Measurements from ENCODE around the gene CYP27C1. TPM values are rescaled to one million over a fixed set of nuclear protein-coding genes. Genes with fewer than 3 reads are reported as not detected.

CYP27C1 gene
- under 1 TPM in 3 of 4 donors, not detected in 1; 0.24 to 0.44 (median 0.37) TPM for total RNA-seq

DNA sequence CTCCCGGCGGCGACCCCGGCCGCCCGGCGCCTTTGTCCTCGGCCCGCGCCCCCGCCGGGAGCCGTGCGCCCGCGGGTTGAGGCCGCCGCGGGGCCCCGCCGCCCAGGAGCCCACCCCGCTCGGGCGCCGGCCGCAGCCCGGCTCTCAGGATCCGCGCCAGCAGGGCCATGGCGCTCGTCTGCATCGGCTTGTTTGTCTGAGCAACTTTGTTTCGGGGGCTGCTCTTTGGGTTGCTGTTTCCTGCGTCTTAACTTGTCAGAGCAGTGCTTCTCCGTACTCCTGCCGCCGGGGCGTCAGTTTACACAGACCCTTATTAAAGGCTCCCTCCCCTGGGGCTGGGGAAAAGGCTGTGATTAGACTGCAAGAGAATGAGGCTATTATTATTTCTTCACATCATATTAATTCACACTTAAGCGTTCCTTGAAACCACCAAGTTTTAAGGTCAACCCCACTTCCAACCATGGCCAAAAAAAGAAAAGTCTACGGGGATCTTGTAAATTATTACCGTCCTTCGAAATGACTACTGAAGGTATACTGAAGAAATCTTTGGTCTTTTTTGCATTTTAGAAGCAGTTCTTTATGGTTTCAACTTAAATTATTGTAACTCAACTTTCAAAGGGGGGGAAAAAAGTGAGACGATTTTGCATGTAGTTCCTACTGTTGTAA, at the start of gene CYP27C1:
TSS of gene CYP27C1 (minus strand) at position 198 of the 666 bp plus-strand sequence. CDS start at position 169, 29 bp downstream.
- DNase-seq (ENCODE audit: low spot score) (no peak), ATAC-seq (ENCODE audit: low FRiP score) (peak; percentile 40)
- TF ChIP-seq, protein P1, sequence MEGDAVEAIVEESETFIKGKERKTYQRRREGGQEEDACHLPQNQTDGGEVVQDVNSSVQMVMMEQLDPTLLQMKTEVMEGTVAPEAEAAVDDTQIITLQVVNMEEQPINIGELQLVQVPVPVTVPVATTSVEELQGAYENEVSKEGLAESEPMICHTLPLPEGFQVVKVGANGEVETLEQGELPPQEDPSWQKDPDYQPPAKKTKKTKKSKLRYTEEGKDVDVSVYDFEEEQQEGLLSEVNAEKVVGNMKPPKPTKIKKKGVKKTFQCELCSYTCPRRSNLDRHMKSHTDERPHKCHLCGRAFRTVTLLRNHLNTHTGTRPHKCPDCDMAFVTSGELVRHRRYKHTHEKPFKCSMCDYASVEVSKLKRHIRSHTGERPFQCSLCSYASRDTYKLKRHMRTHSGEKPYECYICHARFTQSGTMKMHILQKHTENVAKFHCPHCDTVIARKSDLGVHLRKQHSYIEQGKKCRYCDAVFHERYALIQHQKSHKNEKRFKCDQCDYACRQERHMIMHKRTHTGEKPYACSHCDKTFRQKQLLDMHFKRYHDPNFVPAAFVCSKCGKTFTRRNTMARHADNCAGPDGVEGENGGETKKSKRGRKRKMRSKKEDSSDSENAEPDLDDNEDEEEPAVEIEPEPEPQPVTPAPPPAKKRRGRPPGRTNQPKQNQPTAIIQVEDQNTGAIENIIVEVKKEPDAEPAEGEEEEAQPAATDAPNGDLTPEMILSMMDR (IDR thresholded peaks at IDR 0.05) = no peak

GRCh38 chr2:127261804-127262406, 41.8 kb upstream of the CYP27C1 start:
- ATAC-seq (ENCODE audit: low FRiP score) = no peak
- TF ChIP-seq, protein P1 (IDR thresholded peaks at IDR 0.05) = no peak
- DNase-seq (ENCODE audit: low spot score) = no peak

- ATAC-seq (ENCODE audit: low FRiP score) = no peak
- TF ChIP-seq, protein P1 (IDR thresholded peaks at IDR 0.05) = no peak
These were observed 39.3 kb upstream of the CYP27C1 start for GRCh38 chr2:127259355-127259754.

DNA sequence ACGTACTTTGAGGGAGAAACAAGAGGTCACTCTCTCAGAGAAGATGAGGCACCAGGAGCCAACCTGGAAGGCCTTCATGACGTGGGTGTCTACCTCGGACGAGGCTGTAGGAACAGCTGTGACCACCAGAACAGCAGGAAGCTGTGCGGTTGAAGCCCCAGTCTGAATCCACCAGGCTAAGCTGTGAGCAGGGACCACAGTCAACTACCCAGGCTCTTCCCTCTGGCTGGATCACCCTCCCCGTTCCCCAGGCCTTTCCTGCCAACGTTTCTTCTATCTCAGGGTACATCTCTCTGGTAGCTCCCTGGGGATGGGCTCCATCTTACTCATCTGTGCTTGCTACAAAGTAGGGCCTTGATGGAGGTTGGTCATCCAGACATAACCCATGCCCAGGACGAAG, 36.8 kb upstream of the CYP27C1 start:
- DNase-seq (ENCODE audit: low spot score) (no peak), ATAC-seq (ENCODE audit: low FRiP score) (no peak)
- TF ChIP-seq, protein P1 (IDR thresholded peaks at IDR 0.05) = no peak

More at GRCh38 chr2:127259355-127259754, 39.3 kb upstream of the CYP27C1 start:
- DNase-seq (ENCODE audit: low spot score) = no peak

GRCh38 chr2:127256381-127256780, 36.3 kb upstream of the CYP27C1 start:
- TF ChIP-seq, protein P1 (IDR thresholded peaks at IDR 0.05) = no peak
- no peak for DNase-seq (ENCODE audit: low spot score)
- ATAC-seq (ENCODE audit: low FRiP score) = no peak

DNA sequence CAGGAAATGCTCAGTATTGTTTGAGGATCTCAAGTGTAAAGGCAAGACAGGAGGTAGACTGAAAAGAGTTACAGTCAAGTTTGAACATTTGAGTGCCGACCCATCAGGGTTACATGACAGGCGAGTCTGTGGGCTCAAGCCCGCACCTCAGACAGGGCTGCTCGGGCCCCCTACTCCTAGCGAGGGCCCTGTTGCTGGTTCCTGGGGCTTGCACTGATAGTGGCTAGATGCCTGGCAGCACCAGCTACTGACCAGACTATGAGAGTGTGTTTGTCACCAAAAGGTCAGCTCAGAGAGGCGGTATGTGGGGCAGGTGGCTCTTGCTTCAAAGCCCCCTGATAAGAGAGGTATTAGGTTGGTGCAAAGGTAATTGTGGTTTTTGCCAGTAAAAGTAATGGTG, 35.6 kb upstream of the CYP27C1 start:
- DNase-seq (ENCODE audit: low spot score) = no peak
- TF ChIP-seq, protein P1 (IDR thresholded peaks at IDR 0.05) = no peak
- ATAC-seq (ENCODE audit: low FRiP score) = no peak

- no peak for DNase-seq (ENCODE audit: low spot score)
- no peak for ATAC-seq (ENCODE audit: low FRiP score)
- TF ChIP-seq, protein P1 (IDR thresholded peaks at IDR 0.05) = no peak
These were observed 35.0 kb upstream of the CYP27C1 start for GRCh38 chr2:127255146-127255545.
